HEK293T (cell line): Measurements from ENCODE around the gene IL5RA.

Source experiments
- CTCF ChIA-PET: fragments of 350-600 bp; formaldehyde crosslinking; extraction: SDS; loops from one replicate; lab custom pipeline; 2021; ENCODE audit warnings: antibody characterized with exemption, inconsistent platforms; lab: Yijun Ruan, JAX
- POLR2A ChIA-PET: fragments of 350-600 bp; formaldehyde crosslinking; extraction: SDS; loops from one replicate; lab custom pipeline; 2020; ENCODE audit warnings: antibody characterized with exemption, inconsistent platforms; lab: Yijun Ruan, JAX
- DNase-seq: peaks from one replicate; pipeline ENCODE4 v3.0.0; 2012; ENCODE audit warnings: mixed read lengths; ENCODE audit errors: extremely low spot score
- ARNT ChIP-seq: fragments of 450-650 bp; IDR thresholded peaks from 2 replicates; pipeline ENCODE4 v1.6.1; 2017; ENCODE audit warnings: mild to moderate bottlenecking
- BHLHE40 ChIP-seq: fragments of 450-650 bp; IDR thresholded peaks from 2 replicates; pipeline ENCODE4 v1.6.1; 2016; ENCODE audit warnings: mild to moderate bottlenecking, moderate library complexity, borderline replicate concordance
- CTBP1 ChIP-seq: fragments of 450-650 bp; IDR thresholded peaks from 2 replicates; pipeline ENCODE4 v1.6.1; 2016; ENCODE audit warnings: borderline replicate concordance
- ELF4 ChIP-seq: fragments of 450-650 bp; IDR thresholded peaks from 2 replicates; pipeline ENCODE4 v1.6.1; 2017; ENCODE audit warnings: antibody characterized with exemption
- FOXA1 ChIP-seq: fragments of 450-650 bp; IDR thresholded peaks from 2 replicates; pipeline ENCODE4 v1.6.1; 2016; ENCODE audit warnings: mild to moderate bottlenecking
- FOXK2 ChIP-seq: fragments of 450-650 bp; IDR thresholded peaks from 2 replicates; pipeline ENCODE4 v1.6.1; 2016; ENCODE audit warnings: mild to moderate bottlenecking
- FOXM1 ChIP-seq: fragments of 450-650 bp; IDR thresholded peaks from 2 replicates; pipeline ENCODE4 v1.6.1; 2017; ENCODE audit warnings: mild to moderate bottlenecking, borderline replicate concordance
- HDGF ChIP-seq: fragments of 450-650 bp; IDR thresholded peaks from 2 replicates; pipeline ENCODE4 v1.6.1; 2017; ENCODE audit warnings: antibody characterized with exemption, borderline replicate concordance
- L3MBTL2 ChIP-seq: fragments of 450-650 bp; conservative IDR thresholded peaks from 2 replicates; pipeline ENCODE4 v1.6.1; 2016; ENCODE audit warnings: mild to moderate bottlenecking
- LEF1 ChIP-seq: fragments of 450-650 bp; IDR thresholded peaks from 2 replicates; pipeline ENCODE4 v1.6.1; 2017; ENCODE audit warnings: mild to moderate bottlenecking, borderline replicate concordance
- NFRKB ChIP-seq: fragments of 450-650 bp; IDR thresholded peaks from 2 replicates; pipeline ENCODE4 v1.6.1; 2016; ENCODE audit warnings: mild to moderate bottlenecking, moderate library complexity
- SP1 ChIP-seq: fragments of 450-650 bp; IDR thresholded peaks from 2 replicates; pipeline ENCODE4 v1.6.1; 2017
- SUZ12 ChIP-seq: fragments of 450-650 bp; IDR thresholded peaks from 2 replicates; pipeline ENCODE4 v1.6.1; 2016; ENCODE audit warnings: mild to moderate bottlenecking
- TARDBP ChIP-seq: fragments of 450-650 bp; IDR thresholded peaks from 2 replicates; pipeline ENCODE4 v1.6.1; 2016
- ZNF384 ChIP-seq: fragments of 450-650 bp; IDR thresholded peaks from 2 replicates; pipeline ENCODE4 v1.6.1; 2016
- TF ChIP-seq, protein P1 (sequence below): fragments of 450-650 bp; IDR thresholded peaks from 2 replicates; pipeline ENCODE4 v1.6.1; 2016

The IL5RA gene

DNA sequence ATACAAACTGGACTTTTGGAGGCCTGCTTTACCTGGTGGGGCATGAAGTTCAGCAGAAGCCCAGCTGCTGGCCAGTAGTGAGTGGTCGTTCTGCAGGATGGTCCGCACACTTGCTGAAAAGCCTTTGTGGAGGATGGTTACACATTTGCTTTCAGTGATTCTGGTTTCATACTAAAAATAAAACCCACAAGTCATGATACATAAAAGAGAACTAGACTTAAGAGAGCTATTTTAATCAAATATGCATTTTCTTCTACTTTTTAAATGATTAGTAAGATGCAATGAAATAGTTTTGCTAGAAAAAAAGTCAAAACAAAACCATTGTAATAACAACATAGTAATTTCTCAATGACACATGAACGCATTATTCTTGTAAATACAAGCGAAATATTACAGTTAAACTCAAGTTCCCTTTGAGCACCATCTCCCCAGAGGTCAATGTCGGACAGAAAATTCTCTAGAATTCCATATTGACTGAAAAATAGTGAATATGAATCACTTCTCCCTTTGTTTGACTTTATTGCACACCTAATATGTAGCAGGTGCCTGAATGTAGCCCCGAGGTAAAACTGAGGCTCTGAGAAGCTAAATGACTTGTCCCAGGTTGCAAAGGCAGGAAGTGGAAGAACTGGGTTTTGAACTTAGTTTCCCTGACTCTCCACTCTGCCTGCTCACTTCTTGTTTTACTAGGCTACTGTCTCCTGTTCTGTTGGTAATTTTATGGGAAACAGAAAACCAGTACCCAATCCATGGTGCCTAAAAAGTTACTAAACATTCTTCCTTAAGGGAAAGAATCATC lies 8.3 kb downstream of the IL5RA start:
- ChIA-PET CTCF (no interaction called here), POLR2A (no interaction called here)
- TF ChIP-seq FOXM1 (no peak), BHLHE40 (no peak), SUZ12 (no peak), LEF1 (no peak), SP1 (no peak), L3MBTL2 (no peak), ZNF384 (no peak), ELF4 (no peak), HDGF (no peak), FOXK2 (no peak), ARNT (no peak), NFRKB (no peak), FOXA1 (no peak), CTBP1 (no peak), TARDBP (no peak)
- TF ChIP-seq, protein P1, sequence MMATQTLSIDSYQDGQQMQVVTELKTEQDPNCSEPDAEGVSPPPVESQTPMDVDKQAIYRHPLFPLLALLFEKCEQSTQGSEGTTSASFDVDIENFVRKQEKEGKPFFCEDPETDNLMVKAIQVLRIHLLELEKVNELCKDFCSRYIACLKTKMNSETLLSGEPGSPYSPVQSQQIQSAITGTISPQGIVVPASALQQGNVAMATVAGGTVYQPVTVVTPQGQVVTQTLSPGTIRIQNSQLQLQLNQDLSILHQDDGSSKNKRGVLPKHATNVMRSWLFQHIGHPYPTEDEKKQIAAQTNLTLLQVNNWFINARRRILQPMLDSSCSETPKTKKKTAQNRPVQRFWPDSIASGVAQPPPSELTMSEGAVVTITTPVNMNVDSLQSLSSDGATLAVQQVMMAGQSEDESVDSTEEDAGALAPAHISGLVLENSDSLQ: no peak
- DNase-seq: no peak

GRCh38 chr3:3097958-3098357 lies 12.2 kb downstream of the IL5RA start:
- TF ChIP-seq ELF4 (no peak), FOXM1 (no peak), CTBP1 (no peak), TARDBP (no peak), ZNF384 (no peak), BHLHE40 (no peak), LEF1 (no peak), ARNT (no peak), SUZ12 (no peak), L3MBTL2 (no peak), FOXK2 (no peak), SP1 (no peak), HDGF (no peak)
- ChIA-PET CTCF (no interaction called here), POLR2A (no interaction called here)
- no peak for DNase-seq

DNA sequence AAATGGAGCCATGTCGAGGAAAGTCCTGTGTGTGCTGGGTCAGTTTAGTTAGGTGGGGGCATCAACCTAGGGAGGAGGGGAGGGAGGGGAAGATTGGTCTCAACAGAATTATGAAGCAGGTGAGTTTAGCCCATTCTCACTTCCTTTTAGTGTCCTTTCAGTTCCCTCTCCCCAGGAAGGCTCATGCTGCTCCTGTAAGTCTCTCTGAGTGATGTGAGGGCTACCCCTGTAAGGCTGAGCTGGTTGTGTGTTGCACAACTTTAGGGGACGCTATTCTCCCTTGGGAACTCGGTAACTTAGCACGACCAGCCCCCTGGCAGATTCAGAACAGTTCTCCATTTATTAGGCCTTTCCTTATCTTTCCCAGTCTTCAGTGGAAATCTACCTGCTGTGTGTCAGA lies 21.2 kb downstream of the IL5RA start:
- TF ChIP-seq FOXA1 (no peak), SP1 (no peak), FOXK2 (no peak), ELF4 (no peak), TARDBP (no peak), BHLHE40 (no peak), NFRKB (no peak), FOXM1 (no peak), HDGF (no peak), CTBP1 (no peak), ZNF384 (no peak), SUZ12 (no peak), L3MBTL2 (no peak), LEF1 (no peak), ARNT (no peak)
- TF ChIP-seq, protein P1: no peak
- CTCF ChIA-PET: no interaction called here
- no peak for DNase-seq

GRCh38 chr3:3087716-3088465 lies 22.3 kb downstream of the IL5RA start:
- POLR2A ChIA-PET: no interaction called here
- no peak for DNase-seq
- CTCF ChIA-PET: no interaction called here
- TF ChIP-seq ZNF384 (no peak), LEF1 (no peak), SP1 (no peak), L3MBTL2 (no peak), ARNT (no peak), HDGF (no peak), FOXM1 (no peak), FOXK2 (no peak), NFRKB (no peak), TARDBP (no peak), FOXA1 (no peak), SUZ12 (no peak), ELF4 (no peak), BHLHE40 (no peak), CTBP1 (no peak)
- TF ChIP-seq, protein P1: no peak

More for the DNA sequence above, 21.2 kb downstream of the IL5RA start:
- POLR2A ChIA-PET: no interaction called here

GRCh38 chr3:3087279-3087678 lies 22.9 kb downstream of the IL5RA start:
- TF ChIP-seq ELF4 (no peak), CTBP1 (no peak), NFRKB (no peak)
- CTCF ChIA-PET: no interaction called here
- DNase-seq: no peak
- POLR2A ChIA-PET: no interaction called here

- no peak for DNase-seq
- POLR2A ChIA-PET: no interaction called here
- CTCF ChIA-PET: no interaction called here
- no peak for TF ChIP-seq L3MBTL2
- no peak for TF ChIP-seq CTBP1
- no peak for TF ChIP-seq ZNF384
- TF ChIP-seq FOXA1: no peak
- TF ChIP-seq NFRKB: no peak
- no peak for TF ChIP-seq SUZ12
- no peak for TF ChIP-seq ELF4
- TF ChIP-seq HDGF: no peak
- TF ChIP-seq SP1: no peak
- no peak for TF ChIP-seq ARNT
- TF ChIP-seq BHLHE40: no peak
- TF ChIP-seq LEF1: no peak
- TF ChIP-seq FOXM1: no peak
- no peak for TF ChIP-seq TARDBP
- no peak for TF ChIP-seq FOXK2
- TF ChIP-seq, protein P1: no peak
These were observed 23.9 kb downstream of the IL5RA start for GRCh38 chr3:3086239-3086638.
